ENCODE measurements around the gene FCHSD2.
"Not testable (repeated sequence)": the region's sequence is repeated elsewhere in the genome, so short reads cannot be mapped to it uniquely, and the experiment has no call there.

Gene FCHSD2

GRCh38 chr11:72937439-72937838 lies 204.7 kb downstream of the FCHSD2 start:
- no peak for DNase-seq (ENCODE audit: low read depth in 1 of 2, low spot score in 1 of 2)

- no peak for DNase-seq (ENCODE audit: low read depth in 1 of 2, low spot score in 1 of 2)
Measured at GRCh38 chr11:72935700-72936099, 206.4 kb downstream of the FCHSD2 start.

- DNase-seq (ENCODE audit: low read depth in 1 of 2, low spot score in 1 of 2): no peak
Measured at GRCh38 chr11:72932132-72932570, 210.0 kb downstream of the FCHSD2 start.

- DNase-seq (ENCODE audit: low read depth in 1 of 2, low spot score in 1 of 2): no peak
Measured at GRCh38 chr11:72930008-72930407, 212.1 kb downstream of the FCHSD2 start.

GRCh38 chr11:72929256-72929655 lies 212.9 kb downstream of the FCHSD2 start:
- no peak for DNase-seq (ENCODE audit: low read depth in 1 of 2, low spot score in 1 of 2)

GRCh38 chr11:72927380-72927779 lies 214.7 kb downstream of the FCHSD2 start:
- no peak for DNase-seq (ENCODE audit: low read depth in 1 of 2, low spot score in 1 of 2)

GRCh38 chr11:72926076-72926475 lies 216.0 kb downstream of the FCHSD2 start:
- no peak for DNase-seq (ENCODE audit: low read depth in 1 of 2, low spot score in 1 of 2)

- no peak for DNase-seq (ENCODE audit: low read depth in 1 of 2, low spot score in 1 of 2)
Measured at GRCh38 chr11:72925656-72926055, 216.5 kb downstream of the FCHSD2 start.

GRCh38 chr11:72924568-72925190 lies 217.4 kb downstream of the FCHSD2 start:
- no peak for DNase-seq (ENCODE audit: low read depth in 1 of 2, low spot score in 1 of 2)

- no peak for DNase-seq (ENCODE audit: low read depth in 1 of 2, low spot score in 1 of 2)
Measured at GRCh38 chr11:72921028-72921716, 220.9 kb downstream of the FCHSD2 start.

- DNase-seq (ENCODE audit: low read depth in 1 of 2, low spot score in 1 of 2): no peak
Measured at GRCh38 chr11:72920001-72920400, 222.1 kb downstream of the FCHSD2 start.

- DNase-seq (ENCODE audit: low read depth in 1 of 2, low spot score in 1 of 2): no peak
Measured at GRCh38 chr11:72918851-72919250, 223.3 kb downstream of the FCHSD2 start.

GRCh38 chr11:72912253-72912652 lies 229.9 kb downstream of the FCHSD2 start:
- DNase-seq (ENCODE audit: low read depth in 1 of 2, low spot score in 1 of 2): no peak

GRCh38 chr11:72909558-72910388 lies 232.3 kb downstream of the FCHSD2 start:
- DNase-seq (ENCODE audit: low read depth in 1 of 2, low spot score in 1 of 2): not testable (repeated sequence)

- no peak for DNase-seq (ENCODE audit: low read depth in 1 of 2, low spot score in 1 of 2)
Measured at GRCh38 chr11:72908032-72908676, 234.0 kb downstream of the FCHSD2 start.

GRCh38 chr11:72904016-72904415 lies 238.1 kb downstream of the FCHSD2 start:
- DNase-seq (ENCODE audit: low read depth in 1 of 2, low spot score in 1 of 2): no peak

- DNase-seq (ENCODE audit: low read depth in 1 of 2, low spot score in 1 of 2): no peak
Measured at GRCh38 chr11:72901374-72901773, 240.7 kb downstream of the FCHSD2 start.

GRCh38 chr11:72900013-72900412 lies 242.1 kb downstream of the FCHSD2 start:
- DNase-seq (ENCODE audit: low read depth in 1 of 2, low spot score in 1 of 2): no peak

GRCh38 chr11:72899238-72899637 lies 242.9 kb downstream of the FCHSD2 start:
- no peak for DNase-seq (ENCODE audit: low read depth in 1 of 2, low spot score in 1 of 2)

GRCh38 chr11:72897506-72897905 lies 244.6 kb downstream of the FCHSD2 start:
- no peak for DNase-seq (ENCODE audit: low read depth in 1 of 2, low spot score in 1 of 2)

- DNase-seq (ENCODE audit: low read depth in 1 of 2, low spot score in 1 of 2): no peak
Measured at GRCh38 chr11:72896431-72896830, 245.7 kb downstream of the FCHSD2 start.
